Measurements from ENCODE around the gene AFAP1L2. TPM values are rescaled to one million over a fixed set of nuclear protein-coding genes. Genes with fewer than 3 reads are reported as not detected.

Gene AFAP1L2
- total RNA-seq, 1 donor from 2014 or later: 5.3 TPM

GRCh38 chr10:114406455-114406854 lies 2.2 kb upstream of the AFAP1L2 start:
- intact Hi-C loops (cut with DNase I): no loop called here
- Histone ChIP-seq H3K27ac (no peak overlapping the region), H3K9me3 (no peaks in the 10 kb centered on the region), H3K27me3 (ENCODE audit: low read depth) (peaks cover 32% of the 10 kb centered on the region), H3K4me1 (peaks cover 21% of the 10 kb centered on the region), H3K36me3 (no peaks in the 10 kb centered on the region), H3K4me3 (no peak overlapping the region)
- ATAC-seq: no peak
- TF ChIP-seq CTCF (IDR thresholded peaks at IDR 0.05): no peak
- DNase-seq: no peak

GRCh38 chr10:114405011-114405350 lies 679 bp upstream of the AFAP1L2 start:
- intact Hi-C loops (cut with DNase I): no loop called here
- Histone ChIP-seq H3K9me3 (no peaks in the 10 kb centered on the region), H3K27ac (no peak overlapping the region), H3K36me3 (no peaks in the 10 kb centered on the region), H3K27me3 (ENCODE audit: low read depth) (peaks cover 32% of the 10 kb centered on the region), H3K4me1 (peaks cover 32% of the 10 kb centered on the region), H3K4me3 (peak overlapping the region; percentile 55)
- DNase-seq: no peak
- TF ChIP-seq CTCF (IDR thresholded peaks at IDR 0.05): no peak
- no peak for ATAC-seq

- peak; percentile 16 for TF ChIP-seq CTCF (IDR thresholded peaks at IDR 0.05)
- peak overlapping the region; percentile 31 for H3K27ac ChIP-seq
- no peaks in the 10 kb centered on the region for H3K9me3 ChIP-seq
- peaks cover 37% of the 10 kb centered on the region for H3K4me1 ChIP-seq
- peak overlapping the region; percentile 55 for H3K4me3 ChIP-seq
- intact Hi-C loops (cut with DNase I): no loop called here
- ATAC-seq (peak; percentile 49), DNase-seq (no peak)
- no peaks in the 10 kb centered on the region for H3K36me3 ChIP-seq
- H3K27me3 ChIP-seq (ENCODE audit: low read depth): peaks cover 32% of the 10 kb centered on the region
These were observed 651 bp downstream of the AFAP1L2 start for GRCh38 chr10:114403541-114404161.

DNA sequence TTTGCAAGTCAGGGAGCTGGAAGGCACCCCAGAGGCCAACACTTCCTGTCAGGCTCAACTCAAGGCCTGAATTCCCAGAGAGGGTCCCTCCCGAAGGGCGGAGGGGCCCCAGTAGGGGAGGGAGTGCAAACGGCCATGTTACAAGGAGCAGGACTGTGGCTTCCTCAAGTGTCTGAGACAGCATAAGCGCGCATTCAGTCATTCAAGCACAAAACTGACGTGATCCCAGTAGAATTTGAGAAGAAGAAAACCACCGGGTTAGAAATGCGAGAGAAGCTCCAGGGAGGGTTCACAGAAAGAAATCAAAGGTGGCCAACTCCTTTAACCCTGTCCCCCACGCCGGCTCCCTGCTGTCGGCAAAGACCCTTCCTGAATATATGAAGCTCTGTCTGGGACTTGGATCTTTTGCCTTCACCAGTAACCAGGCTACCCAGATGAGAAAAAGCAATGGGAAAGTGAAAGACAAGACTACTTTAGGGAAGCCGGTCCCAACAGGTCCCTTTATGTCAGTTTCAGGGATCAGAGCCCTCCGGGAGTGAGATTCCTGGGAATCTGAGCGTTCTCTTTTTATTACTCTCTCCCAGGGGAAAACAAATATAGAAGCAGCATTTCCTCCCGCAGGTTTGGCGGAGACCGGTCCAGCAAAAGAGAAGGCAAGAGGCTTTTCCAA lies 1.3 kb downstream of the AFAP1L2 start:
- no peak overlapping the region for H3K27ac ChIP-seq
- peaks cover 32% of the 10 kb centered on the region for H3K27me3 ChIP-seq (ENCODE audit: low read depth)
- no peaks in the 10 kb centered on the region for H3K9me3 ChIP-seq
- H3K4me3 ChIP-seq: peak overlapping the region; percentile 55
- no peak for ATAC-seq
- H3K36me3 ChIP-seq: no peaks in the 10 kb centered on the region
- H3K4me1 ChIP-seq: peaks cover 37% of the 10 kb centered on the region
- TF ChIP-seq CTCF (IDR thresholded peaks at IDR 0.05): no peak
- no peak for DNase-seq
- intact Hi-C loops (cut with DNase I): no loop called here

GRCh38 chr10:114402233-114402632 lies 2.1 kb downstream of the AFAP1L2 start:
- H3K4me3 ChIP-seq: no peak overlapping the region
- H3K36me3 ChIP-seq: no peaks in the 10 kb centered on the region
- peaks cover 32% of the 10 kb centered on the region for H3K27me3 ChIP-seq (ENCODE audit: low read depth)
- no peak overlapping the region for H3K27ac ChIP-seq
- intact Hi-C loops (cut with DNase I): no loop called here
- H3K4me1 ChIP-seq: peaks cover 37% of the 10 kb centered on the region
- TF ChIP-seq CTCF (IDR thresholded peaks at IDR 0.05): no peak
- ATAC-seq: no peak
- no peaks in the 10 kb centered on the region for H3K9me3 ChIP-seq
- no peak for DNase-seq

Measured in lower lobe of right lung (tissue), 2 donors.